ENCODE results near the gene FAM174B.

DNA sequence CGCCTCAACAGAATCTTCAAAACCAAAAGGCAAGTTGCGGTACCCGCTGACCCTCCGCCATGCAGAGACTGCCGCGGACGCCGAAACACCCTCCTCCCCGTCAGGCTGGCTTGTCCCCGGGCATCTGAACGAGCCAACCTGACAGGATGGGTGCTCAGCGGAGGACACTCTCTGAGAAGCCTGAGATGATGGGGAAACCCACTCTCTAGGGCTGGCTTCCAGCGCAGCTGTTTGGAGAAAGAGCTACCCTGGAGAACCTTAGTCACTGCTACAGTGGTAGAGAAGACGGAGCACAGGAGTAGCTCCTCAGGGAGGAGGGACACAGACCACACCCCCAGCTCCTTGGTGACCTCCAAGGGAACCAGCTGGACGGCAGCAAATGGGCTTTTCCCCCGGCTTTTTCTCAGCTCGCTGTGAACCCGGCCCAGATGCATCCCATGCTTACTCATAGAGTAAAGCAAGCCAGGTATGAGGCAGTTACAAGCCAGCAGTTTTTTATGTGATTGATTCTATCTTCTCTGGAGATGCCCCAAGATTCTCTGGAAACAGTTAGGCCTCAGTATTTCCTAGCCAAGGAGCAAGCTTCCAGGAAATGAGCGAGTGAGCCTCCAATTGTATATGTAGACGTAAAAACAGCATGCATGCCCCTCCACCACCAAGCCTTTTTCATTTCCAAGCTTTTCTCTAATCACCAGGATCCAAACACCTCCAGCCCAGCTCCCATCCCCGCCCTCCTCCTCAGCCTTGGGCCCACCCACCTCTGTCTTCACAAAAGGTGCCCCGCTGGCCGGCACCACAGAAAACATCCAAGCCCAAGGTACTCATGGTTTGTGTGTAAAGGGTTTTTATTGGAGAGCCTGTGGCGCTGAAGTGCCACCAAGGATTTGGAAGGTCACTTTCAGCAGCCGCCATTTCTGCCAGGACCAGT, 38.7 kb downstream of the FAM174B start:
- TF ChIP-seq, protein P1, sequence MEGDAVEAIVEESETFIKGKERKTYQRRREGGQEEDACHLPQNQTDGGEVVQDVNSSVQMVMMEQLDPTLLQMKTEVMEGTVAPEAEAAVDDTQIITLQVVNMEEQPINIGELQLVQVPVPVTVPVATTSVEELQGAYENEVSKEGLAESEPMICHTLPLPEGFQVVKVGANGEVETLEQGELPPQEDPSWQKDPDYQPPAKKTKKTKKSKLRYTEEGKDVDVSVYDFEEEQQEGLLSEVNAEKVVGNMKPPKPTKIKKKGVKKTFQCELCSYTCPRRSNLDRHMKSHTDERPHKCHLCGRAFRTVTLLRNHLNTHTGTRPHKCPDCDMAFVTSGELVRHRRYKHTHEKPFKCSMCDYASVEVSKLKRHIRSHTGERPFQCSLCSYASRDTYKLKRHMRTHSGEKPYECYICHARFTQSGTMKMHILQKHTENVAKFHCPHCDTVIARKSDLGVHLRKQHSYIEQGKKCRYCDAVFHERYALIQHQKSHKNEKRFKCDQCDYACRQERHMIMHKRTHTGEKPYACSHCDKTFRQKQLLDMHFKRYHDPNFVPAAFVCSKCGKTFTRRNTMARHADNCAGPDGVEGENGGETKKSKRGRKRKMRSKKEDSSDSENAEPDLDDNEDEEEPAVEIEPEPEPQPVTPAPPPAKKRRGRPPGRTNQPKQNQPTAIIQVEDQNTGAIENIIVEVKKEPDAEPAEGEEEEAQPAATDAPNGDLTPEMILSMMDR (IDR thresholded peaks at IDR 0.05), result no peak
- no peak for TF ChIP-seq POLR2A (IDR thresholded peaks at IDR 0.05)
